Lower leg skin (tissue), 3 donors: ENCODE results near the gene FBXO17.

Source experiments
- POLR2A ChIP-seq, 2 donors: fragments of 450-650 bp; IDR thresholded peaks; one replicate each; pipeline ENCODE4 v1.6.1; 2016 to 2017; ENCODE audit warnings: antibody characterized with exemption in 2 of 2, mild to moderate bottlenecking in 1 of 2, moderate library complexity in 1 of 2
- TF ChIP-seq, protein P1 (sequence below), 3 donors: fragments of 450-650 bp; IDR thresholded peaks; one replicate each; pipeline ENCODE4 v1.5.1; 2016; ENCODE audit warnings: antibody characterized with exemption in 3 of 3, mild to moderate bottlenecking in 3 of 3, moderate library complexity in 2 of 3

DNA sequence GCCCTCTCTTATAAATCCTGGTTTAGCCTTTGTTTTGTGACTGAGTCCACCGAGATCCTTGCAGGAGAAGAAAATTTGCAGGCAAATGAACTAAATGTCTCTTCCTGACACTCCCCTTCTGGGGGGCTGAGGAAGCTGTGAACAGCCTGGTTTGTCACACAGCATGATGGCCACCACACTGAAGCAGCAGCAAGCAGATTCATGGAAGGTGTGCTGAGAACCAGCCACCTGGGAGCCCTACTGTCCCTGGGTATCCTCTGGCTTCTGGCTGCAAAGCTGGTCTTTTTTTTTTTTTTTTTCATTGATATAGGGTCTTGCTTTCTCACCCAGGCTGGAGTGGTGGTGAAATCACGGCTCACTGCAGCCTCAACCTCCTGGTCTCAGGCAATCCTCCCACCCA is 33.6 kb downstream of the FBXO17 start:
- TF ChIP-seq, protein P1, sequence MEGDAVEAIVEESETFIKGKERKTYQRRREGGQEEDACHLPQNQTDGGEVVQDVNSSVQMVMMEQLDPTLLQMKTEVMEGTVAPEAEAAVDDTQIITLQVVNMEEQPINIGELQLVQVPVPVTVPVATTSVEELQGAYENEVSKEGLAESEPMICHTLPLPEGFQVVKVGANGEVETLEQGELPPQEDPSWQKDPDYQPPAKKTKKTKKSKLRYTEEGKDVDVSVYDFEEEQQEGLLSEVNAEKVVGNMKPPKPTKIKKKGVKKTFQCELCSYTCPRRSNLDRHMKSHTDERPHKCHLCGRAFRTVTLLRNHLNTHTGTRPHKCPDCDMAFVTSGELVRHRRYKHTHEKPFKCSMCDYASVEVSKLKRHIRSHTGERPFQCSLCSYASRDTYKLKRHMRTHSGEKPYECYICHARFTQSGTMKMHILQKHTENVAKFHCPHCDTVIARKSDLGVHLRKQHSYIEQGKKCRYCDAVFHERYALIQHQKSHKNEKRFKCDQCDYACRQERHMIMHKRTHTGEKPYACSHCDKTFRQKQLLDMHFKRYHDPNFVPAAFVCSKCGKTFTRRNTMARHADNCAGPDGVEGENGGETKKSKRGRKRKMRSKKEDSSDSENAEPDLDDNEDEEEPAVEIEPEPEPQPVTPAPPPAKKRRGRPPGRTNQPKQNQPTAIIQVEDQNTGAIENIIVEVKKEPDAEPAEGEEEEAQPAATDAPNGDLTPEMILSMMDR (IDR thresholded peaks at IDR 0.05): no peak
- no peak for TF ChIP-seq POLR2A (IDR thresholded peaks at IDR 0.05)
